Gastrocnemius medialis (tissue), 4 donors: ENCODE results near the gene GIMAP5.

Experiments used
- POLR2A ChIP-seq, 2 donors: fragments of 450-650 bp; IDR thresholded peaks; one replicate each; pipeline ENCODE4 v1.6.1; 2017; ENCODE audit warnings: antibody characterized with exemption in 2 of 2, mild to moderate bottlenecking in 2 of 2, moderate library complexity in 2 of 2
- TF ChIP-seq, protein P1 (sequence below), 5 experiments: fragments of 450-650 bp in 3 of 5; fragments of 200-600 bp in 2 of 5; sonication (generic) in 2 of 5; IDR thresholded peaks in 4 of 5; conservative IDR thresholded peaks in 1 of 5; 1 replicate in 4 of 5; 2 replicates in 1 of 5; pipeline ENCODE4 v1.5.1; 2016 to 2019; ENCODE audit warnings: antibody characterized with exemption in 5 of 5, mild to moderate bottlenecking in 3 of 5, moderate library complexity in 3 of 5

DNA sequence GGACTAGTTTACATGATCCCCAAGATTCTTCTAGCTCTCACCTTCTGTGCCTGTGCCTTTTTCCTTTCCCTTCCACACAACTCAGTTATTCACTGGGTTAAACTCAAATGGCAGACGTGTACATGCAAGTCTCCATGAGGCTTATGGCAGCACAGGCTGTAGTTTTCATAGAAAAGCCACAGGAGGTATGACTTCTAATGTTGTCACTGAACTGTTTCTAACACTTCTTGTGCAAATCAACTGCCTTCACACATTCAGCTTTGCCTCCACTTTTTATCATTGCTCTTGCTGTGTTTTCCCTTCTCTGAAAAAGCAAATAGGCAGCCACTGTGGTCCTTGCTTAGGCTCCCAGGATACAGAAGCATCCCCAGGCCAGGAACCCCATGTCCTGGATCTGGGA is 5.3 kb upstream of the GIMAP5 start:
- TF ChIP-seq, protein P1, sequence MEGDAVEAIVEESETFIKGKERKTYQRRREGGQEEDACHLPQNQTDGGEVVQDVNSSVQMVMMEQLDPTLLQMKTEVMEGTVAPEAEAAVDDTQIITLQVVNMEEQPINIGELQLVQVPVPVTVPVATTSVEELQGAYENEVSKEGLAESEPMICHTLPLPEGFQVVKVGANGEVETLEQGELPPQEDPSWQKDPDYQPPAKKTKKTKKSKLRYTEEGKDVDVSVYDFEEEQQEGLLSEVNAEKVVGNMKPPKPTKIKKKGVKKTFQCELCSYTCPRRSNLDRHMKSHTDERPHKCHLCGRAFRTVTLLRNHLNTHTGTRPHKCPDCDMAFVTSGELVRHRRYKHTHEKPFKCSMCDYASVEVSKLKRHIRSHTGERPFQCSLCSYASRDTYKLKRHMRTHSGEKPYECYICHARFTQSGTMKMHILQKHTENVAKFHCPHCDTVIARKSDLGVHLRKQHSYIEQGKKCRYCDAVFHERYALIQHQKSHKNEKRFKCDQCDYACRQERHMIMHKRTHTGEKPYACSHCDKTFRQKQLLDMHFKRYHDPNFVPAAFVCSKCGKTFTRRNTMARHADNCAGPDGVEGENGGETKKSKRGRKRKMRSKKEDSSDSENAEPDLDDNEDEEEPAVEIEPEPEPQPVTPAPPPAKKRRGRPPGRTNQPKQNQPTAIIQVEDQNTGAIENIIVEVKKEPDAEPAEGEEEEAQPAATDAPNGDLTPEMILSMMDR (IDR thresholded peaks at IDR 0.05 in 4 of 5, conservative IDR thresholded peaks at IDR 0.05 in 1 of 5), result no peak
- no peak for TF ChIP-seq POLR2A (IDR thresholded peaks at IDR 0.05)
